Stimulated activated CD4-positive, alpha-beta T cell treated with anti-CD3 and anti-CD28 coated beads, Interleukin-1b, Interleukin-23, amount 100 ng/mL, for 4 hours (primary cell): Measurements from ENCODE around the gene ZIC4.

Experiments used
- DNase-seq, 2 donors: peaks; one replicate each; pipeline ENCODE4 v3.0.0-alpha.2; 2020; ENCODE audit warnings: low read depth in 2 of 2

Gene ZIC4

DNA sequence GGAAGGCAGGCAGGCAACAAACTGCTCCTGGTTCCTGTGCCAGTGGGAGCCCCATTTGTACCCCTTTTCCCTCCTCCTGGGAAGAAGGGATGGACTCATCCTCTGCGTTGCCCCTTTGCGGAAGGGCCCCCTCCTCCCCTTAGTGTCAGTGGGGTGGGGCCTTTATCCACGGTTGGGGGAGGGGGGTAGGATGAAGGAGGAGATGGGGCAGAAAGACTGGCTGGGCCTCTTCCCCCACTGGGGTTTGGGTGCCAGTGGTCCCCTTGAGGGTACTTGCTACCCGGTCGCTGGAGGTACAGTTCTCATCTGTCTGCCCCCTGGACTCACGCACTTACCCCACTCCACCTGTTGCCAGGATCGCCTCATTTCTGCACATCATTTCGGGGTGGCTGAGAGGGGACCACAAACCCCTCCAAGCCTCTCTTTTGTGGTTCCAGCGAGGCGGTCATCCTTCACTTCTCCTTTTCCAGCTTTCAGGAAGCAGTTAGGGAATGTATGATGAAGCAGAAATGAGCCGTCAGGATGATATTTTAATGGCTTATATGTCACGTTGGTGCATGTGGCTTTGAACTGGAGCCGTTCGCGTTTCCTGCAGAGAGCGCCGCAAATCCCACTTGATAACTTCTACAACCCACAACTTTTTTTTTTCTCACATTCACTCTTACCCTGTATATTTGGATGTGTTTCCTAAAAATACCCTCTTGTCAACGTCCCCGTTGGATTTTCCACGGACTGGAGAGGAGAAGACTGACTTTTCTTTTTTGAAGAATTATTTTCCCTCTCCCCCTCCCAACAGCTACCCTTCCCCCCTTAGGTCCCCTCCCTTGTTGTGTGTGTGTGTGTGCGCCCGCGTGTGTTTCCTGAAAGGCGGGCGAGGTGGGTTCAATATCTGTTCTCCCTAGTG lies at the start of gene ZIC4:
Gene ZIC4 (minus strand): TSS at position 516 of the 904 bp plus-strand sequence. CDS start 3,746 bp downstream, outside the sequence.
- no peak for DNase-seq

DNA sequence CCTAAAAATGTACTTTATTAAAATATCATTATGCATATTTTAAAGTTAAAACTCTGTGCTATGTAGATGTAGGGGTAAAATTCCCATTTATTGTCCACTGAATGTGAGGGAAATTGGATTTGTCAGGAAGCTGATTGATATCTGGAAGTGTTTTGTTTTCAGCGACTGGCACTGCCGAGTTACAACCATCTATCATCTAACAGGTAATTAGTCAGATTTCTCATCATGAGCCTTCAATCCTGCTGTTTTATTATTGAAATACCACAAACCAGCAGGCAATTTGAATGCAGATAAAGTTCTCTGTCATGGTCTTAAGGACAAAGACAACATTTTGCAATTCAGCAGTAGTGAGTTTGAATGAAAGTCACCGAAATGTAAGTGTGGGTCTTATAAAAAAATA lies 43.3 kb upstream of the ZIC4 start:
- no peak for DNase-seq

DNA sequence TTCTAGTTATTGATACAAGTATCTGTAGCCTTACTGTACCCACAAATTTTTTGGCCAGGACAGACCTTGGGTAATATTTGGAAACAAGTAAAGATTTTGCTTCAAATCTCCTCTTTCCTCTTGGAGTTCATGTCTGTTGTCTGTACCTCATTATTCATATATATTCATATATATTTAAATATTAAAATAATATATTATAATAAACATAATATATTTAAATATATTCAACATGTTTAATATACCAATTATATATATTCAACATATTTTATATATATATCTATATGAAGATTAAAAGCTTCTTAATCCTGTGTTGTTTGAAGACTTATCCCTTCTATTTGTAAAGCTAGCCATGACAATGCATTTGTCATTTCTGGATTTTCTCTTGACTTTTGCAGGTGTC lies 40.9 kb upstream of the ZIC4 start:
- no peak for DNase-seq

DNA sequence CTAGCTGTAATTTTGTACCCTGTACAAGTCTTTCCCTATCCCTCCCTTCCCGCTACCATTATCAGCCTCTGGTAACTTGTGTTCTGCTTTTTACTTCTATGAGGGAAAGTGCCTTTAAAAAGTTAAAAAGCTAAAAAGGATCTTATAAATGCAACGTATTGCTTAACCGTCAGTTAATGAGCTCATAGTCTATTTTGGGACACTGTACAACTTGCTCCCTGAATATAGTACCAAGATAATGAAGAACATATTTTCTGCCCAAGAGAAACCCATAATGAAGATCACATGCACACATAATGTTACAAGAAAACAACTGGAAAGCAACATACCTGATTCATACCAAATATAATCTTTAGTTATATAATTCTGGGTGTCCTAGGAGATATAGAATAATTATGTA lies 25.4 kb upstream of the ZIC4 start:
- DNase-seq: no peak

DNA sequence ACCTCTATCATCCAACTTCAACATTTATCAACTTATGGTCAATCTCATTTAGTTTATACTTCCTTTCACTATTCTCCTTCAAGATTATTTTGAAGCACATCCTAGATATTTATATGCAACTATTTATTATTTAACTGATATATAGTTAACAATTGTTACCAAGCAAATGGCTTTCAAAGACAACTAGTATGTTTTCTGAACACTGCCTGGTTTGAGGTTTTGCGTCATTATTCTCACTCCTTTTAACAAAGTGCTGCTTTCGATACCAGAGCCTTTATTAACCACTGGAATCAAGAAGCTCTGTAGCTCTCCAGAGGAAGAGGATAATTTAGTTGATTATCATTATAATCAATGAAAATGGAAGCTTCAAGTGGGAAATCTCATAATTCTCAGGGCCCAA lies 22.4 kb upstream of the ZIC4 start:
- no peak for DNase-seq

DNA sequence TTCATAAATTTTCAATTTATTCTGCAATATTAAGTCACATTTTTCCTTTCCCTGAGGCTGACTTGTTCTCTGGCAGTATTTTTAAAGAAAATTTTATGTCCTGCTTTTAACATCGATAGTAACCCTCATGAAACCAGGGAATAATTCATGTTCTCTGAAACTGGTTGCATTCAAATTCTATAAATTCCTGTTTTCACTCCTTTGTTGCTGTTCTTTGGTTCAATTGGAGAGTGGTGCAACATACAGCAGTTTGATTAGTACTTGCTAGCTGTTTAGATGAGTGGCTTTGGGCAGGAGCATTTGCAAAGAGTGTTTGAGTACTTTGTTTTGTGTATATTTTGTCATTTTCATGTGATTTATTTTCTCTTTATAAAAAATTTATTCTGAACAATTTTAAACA lies 22.0 kb upstream of the ZIC4 start:
- no peak for DNase-seq

DNA sequence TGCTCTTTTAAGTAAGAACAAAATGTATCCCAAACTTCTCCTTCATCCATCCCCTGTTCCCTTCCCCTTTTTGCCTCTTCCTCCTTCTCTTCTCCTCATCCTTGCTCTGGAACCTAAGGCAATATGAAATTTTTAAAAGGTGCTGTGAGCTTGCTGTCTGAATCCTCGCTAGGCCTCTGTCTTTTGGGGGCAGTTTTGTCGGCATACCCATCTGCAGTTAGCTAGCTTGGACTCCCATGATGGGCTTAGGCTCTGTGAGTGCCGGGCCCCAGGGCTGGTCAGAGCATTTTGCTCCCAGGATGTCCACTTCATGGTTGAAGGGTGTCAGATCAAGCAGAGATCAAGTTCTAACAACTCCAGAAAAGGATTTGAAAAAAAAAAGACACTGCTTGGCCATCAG lies 21.4 kb upstream of the ZIC4 start:
- no peak for DNase-seq

DNA sequence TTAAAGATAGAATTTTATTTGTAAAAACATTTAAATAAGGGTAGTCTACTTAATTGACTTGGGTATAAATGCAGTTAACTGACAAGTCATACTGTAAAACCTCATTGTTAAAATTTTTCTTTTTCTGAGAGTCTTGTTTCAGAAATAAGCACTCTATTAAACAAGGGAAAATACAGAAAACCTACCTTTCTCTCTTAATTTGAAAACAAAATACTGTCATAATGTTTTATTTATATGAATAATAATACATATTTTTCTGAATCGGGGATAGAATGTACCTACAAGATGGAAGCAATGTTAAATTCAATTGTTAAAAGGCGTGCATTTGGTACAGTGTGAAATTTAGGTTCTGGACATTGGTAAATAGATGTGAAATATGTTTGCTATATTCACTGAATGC lies 20.6 kb upstream of the ZIC4 start:
- DNase-seq: no peak

DNA sequence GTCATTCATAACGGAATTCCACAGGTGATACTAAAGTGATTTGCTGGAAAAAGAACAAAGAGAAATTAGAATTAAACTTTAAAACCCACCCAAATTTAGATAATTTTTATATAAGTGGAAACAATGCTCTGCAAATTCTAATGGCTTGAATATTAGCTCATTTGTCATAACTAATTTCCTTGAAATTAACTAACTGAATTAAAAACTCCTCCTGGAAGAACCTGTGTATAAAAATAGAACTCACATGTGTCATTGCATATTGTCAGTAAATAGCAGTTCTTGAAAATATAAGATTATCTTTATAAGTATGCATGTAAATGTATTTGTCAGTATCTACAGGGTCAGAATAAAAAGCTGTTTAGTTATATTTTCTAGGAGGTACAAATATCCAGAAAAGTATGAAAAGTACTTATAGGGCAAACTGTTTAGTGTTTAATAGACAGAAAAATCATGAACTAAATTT lies 19.1 kb upstream of the ZIC4 start:
- no peak for DNase-seq

DNA sequence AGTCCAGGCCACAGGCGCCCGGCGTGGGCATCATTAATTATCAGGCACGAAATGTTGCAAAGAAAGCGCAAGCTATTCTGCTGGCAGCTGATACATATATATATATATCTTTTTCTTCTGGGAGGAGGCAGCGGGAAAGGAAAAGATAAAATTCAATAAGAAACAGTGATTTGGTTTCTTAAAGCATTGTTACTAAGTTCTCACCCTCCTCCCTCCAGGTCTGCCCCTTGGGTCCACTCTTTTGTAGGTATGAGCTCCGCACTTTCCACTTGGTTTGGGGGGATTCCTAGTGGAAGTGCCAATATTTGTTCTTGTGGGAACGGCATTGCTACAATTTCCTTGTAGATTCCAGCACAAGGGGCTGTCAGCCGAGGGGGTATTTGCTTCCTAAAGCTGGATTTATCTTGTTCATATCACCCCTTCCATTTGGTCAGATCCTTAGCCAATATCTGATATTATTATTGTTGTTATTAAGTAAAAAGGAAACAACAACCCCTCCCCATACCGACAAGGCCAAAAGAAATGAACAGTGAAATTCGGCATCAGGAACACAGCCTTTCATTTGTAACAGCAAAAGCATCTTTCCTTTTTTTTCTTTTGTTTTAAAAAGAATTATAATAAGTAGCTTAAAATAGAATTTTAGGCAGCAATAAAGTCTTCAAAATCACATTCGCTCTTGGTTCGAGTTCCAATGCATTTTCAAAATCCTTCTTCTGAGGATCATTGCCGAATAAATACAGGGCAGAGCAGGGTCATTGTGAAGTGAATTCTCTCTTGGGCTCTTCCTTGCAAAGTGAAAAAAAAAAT lies 18.4 kb upstream of the ZIC4 start:
- no peak for DNase-seq

DNA sequence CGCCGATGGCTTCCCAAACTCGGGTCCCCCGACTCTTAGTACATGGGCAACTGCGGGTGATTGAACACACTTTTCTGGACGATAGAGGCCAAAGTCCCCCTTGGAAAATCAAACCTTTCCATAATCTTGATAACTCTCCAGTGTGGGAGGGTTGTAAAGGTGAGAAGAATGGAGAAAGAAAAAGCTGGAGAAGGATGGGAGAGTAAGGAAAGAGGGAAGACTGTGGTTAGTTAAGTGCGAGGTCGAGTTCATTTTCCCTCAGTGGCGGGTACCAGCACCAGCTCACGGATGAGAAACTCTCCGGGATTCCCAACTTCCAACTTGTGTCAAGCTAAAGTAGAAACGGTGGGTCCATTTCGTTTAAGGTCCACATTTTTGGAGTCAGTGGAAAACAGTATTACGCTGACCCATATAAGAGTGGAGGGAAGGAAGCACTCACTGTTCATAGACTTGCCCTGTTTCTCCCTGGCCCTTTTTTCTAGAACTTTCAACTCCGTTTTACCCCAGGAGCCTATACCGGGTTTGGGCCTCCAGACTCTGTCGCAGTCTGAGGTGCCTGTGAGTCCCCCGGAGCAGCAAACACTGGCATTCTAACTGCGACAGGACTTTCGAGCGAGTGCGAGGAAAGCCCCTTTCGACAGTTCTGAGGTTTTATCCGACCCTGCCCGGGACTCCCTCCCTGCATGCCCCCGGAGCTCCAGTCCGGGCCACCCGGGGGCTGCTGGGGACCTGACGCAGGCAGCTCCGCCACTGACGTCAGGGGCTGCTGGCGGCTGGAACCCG lies 17.6 kb upstream of the ZIC4 start:
- no peak for DNase-seq

DNA sequence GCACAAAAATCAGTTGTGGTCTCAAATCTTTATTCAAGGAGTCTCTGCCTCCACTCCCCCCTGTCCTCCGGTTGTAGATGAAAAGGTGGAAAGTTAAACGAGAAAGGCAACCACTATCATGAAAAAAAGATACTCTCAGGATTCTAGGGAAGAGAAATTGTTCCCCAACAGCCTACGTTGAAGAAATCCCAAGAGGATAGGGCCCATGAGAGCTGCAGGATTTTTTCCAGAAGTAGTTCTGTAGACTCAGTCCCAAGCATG lies 17.1 kb upstream of the ZIC4 start:
- no peak for DNase-seq

DNA sequence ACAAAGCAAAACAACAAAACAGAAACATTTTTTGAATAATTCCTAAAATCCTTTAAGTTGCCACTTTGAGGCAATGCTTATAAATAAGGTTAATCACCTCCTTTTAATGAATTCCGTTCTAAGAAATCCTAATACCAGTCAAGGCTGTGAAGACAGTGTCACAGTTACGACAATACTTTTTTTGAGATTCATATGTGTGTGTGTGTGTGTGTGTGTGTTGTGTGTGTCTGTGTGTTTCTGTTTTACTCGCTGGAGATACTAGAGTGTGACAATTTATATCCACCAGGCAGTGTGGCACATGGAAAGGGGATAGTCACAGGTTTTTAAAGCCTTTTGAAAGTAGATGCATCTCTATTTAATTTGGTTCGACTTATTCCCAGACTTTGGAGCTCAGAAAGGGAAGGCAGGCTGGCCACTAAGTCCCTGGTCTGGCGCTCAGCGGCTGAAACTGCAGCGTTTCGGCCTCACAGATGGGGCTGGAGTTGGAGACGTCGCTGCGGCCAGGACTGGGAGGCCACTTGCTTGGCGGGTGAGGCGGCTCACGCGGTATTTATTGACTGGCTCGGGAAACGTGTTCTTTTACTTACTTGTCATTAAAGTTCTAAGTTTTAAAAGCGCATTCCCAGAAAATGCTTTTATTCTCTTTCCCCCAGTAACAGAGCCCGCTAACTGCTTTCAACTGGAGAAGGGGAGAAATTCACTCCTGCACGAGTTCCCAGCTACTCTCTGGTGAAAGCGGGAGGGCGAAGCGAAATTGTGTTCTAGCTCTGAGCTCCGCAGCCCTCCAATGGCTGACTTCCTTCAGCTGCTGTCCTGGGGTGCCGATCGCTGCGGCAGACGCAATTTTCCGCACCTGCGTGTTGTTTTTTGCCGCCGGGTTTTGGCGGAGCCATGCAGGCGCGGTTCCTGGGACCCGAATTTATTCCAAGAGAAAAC lies 16.5 kb upstream of the ZIC4 start:
- no peak for DNase-seq

DNA sequence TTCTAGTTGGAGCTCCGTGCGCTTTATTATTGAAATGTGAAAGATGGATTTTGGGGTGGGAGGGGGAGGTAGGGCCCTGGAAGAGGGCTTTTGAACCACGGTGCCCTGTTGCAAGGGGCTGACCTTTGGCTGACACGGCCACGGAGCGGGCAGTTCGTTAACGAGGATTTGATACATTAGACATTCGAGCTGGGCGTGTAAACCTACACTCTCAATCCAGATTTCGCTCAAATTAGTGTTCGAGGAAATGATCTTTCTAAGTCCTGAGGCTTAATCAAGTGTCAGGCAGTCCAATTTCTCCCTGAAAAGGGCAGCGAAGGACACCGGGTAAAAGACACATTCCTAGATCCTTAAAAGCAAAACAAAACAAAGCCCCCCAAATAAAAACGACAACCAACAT lies 15.9 kb upstream of the ZIC4 start:
- no peak for DNase-seq

DNA sequence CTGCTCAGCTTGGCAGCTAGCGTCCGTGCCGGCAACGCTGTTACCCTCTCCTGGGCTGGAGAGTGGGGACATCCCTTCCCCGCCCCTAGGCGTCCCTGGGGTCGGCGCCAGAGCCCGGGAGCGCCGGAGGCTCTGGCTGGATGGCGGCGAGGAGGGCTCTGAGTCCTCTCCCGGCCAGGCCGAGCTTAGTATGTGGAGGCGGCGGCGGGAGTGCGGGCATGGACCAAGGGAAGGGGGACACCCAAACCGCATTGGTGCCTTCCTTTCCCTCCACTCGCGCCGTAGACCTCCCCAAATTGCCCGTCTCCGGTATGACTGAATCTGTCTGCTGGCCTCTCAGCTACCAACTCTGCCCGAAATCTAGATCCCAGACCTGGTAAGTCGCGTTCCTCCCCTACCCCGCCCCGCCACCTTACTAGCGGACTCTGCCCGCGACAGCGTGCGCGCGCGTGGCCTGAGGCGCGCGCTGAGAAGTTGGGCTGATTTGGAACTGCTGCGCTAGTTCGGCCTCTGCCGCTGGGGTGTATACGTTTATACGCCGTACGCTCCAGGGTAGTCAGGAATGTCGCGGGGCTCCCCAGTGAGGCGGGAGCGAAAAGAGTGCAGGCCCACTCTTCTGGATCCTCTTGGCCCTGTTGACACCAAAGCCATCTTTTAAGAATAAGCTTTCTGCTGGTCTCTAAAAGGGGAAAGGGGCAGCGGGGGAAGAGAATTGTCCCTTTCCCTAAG lies 15.0 kb upstream of the ZIC4 start:
- DNase-seq: no peak

DNA sequence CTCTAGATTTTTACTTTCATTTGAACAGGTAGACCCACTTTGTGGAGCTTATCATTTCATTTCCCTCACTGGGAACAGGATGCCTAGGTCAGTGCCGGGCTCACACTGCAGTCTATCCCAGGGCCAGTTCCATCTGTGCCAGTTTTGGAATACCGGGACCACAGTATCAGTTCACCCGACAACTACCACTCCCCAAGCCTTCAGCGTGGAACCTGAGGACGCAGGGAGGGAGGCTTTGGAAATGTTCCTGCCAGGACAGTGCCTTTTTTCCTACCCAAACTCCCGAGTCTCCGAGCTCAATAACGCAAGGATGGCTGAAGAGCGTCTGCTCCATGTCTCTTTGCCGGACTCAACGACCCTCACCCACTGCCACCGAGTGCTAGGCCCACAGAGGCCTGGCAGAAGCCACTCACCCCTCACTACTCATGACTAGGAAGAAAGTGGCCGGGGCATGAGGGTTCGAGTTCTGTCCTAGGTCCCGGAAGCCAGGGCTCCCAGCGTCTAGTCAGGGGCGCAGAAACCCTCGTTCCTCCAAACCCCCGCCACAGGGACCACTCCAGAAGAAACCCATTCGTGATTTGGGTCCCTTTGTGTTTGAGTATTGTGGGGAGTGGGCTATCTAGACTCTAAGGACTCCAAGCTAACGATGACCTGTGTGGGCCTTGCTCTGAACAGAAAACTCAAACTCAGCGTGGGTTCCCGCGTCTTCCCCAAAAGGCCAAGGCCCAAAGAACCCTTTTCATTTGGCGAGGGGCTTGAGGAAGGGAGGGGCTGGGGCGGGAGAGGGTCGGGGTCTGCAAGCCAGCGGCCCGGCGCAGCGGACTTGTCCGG lies 14.2 kb upstream of the ZIC4 start:
- no peak for DNase-seq

DNA sequence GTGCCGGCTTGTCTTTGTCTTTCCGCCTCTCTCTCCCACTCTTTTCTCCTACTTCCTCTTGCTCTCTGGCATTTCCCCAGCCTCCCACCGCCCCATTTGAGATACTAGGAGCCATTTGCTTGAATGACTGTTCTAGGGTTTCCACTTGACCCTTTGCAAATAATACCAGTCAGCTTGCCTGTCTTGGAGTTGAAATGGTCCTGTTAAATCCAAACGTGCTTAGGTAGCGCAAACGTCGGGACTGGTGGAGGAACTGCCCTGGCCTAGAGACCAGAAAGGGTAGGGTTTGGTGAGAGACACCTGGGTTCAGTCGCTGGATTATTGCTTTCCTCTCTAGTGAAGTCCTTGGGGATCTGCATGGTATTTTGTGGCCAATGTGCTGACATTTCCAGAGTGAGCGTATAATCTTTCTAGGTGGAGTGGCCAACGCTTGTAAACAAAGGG lies 13.5 kb upstream of the ZIC4 start:
- no peak for DNase-seq

DNA sequence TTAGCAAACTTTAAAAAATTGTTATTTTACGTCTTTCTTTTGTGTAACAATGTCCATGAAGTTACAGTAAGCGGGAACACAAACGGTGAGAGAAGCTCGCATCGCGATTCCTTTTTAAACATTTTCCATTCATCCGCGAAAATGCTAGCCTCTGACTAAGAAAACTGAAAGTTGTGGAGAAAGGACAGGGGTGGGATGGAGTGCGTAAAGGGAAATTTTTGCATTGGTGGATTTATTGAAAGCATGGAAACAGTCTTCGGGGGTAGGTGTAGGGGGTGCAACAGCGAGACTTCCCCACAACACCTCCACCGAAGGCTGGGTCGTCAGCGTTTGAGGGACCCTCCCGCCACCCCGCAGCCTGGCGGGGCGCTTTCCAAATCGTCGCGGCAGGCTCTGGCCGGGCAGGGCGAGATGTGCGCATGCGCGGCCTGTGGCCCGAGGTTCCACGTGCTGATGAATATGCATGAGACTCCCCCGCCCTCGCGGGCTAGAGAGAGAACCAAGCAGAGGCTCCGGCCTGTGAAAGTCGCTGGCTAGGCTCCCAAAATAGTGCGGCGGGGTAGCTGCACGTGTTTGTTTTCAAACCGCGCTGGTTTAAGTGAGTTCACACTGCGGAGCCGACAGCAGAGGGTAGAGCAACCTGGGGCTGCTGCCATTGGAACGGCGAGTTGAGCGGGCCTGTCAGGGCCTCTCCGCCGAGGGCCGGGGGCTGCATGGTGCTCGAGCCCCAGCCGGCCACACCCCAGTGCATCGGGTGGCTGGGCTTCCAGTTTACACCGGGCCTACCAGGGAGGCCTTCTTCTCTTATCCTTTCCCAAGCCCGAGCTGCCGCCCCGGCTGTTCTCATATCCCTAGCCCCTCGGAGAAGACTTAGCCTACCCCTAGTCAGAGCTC lies 12.7 kb upstream of the ZIC4 start:
- no peak for DNase-seq

DNA sequence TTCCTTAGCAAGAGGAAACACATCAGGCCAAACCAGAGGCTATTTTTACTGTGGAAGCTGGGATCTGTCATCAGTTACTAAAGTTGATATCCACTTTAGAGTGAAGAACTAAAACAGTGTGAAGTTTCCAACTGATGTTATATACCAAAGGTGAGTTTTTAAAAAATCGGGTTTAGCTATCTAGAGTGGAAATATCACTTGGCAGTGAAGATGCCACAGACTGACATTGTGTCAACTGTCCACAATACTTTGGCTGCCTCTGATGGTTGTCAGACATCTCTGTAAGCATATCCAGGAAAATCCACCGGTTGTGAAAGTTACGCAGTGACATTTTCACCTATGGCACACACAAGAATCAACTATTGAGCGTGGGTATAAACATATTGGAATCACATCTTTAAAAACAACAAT lies 12.0 kb upstream of the ZIC4 start:
- DNase-seq: no peak
